GM23248 (cell line): ENCODE results near the gene PRKG2.

Source experiments
- EZH2 ChIP-seq: fragments of 200-600 bp; sonication (generic); IDR thresholded peaks from 2 replicates; pipeline ENCODE4 v1.6.1; 2018; ENCODE audit warnings: antibody characterized with exemption, mild to moderate bottlenecking; ENCODE audit not compliant: insufficient read depth, poor library complexity, severe bottlenecking
- EZH2phosphoT487 ChIP-seq: fragments of 200-600 bp; sonication (generic); IDR thresholded peaks from 2 replicates; pipeline ENCODE4 v1.6.1; 2018; ENCODE audit warnings: antibody characterized with exemption, moderate library complexity, mild to moderate bottlenecking, low read depth; ENCODE audit not compliant: insufficient read depth

GRCh38 chr4:81196126-81196650 lies 18.8 kb downstream of the PRKG2 start:
- TF ChIP-seq EZH2phosphoT487, result no peak
- TF ChIP-seq EZH2, result no peak
